Measurements from ENCODE around the gene ERBB2.

ERBB2 gene

DNA sequence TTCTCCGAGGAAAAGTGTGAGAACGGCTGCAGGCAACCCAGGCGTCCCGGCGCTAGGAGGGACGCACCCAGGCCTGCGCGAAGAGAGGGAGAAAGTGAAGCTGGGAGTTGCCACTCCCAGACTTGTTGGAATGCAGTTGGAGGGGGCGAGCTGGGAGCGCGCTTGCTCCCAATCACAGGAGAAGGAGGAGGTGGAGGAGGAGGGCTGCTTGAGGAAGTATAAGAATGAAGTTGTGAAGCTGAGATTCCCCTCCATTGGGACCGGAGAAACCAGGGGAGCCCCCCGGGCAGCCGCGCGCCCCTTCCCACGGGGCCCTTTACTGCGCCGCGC is at the start of gene ERBB2:
ERBB2 (plus strand) TSS at position 247 of the 330 bp plus-strand sequence. CDS start 175 bp downstream, outside the sequence.
- FAIRE-seq: no peak
- DNase-seq (ENCODE audit: extremely low spot score, insufficient read length, low read depth): no peak

- DNase-seq (ENCODE audit: extremely low spot score, insufficient read length, low read depth) (no peak), FAIRE-seq (no peak)
Measured at GRCh38 chr17:39650121-39650579, 49.7 kb upstream of the ERBB2 start.

- DNase-seq (ENCODE audit: extremely low spot score, insufficient read length, low read depth) (no peak), FAIRE-seq (no peak)
Measured at GRCh38 chr17:39651923-39652586, 47.8 kb upstream of the ERBB2 start.

DNA sequence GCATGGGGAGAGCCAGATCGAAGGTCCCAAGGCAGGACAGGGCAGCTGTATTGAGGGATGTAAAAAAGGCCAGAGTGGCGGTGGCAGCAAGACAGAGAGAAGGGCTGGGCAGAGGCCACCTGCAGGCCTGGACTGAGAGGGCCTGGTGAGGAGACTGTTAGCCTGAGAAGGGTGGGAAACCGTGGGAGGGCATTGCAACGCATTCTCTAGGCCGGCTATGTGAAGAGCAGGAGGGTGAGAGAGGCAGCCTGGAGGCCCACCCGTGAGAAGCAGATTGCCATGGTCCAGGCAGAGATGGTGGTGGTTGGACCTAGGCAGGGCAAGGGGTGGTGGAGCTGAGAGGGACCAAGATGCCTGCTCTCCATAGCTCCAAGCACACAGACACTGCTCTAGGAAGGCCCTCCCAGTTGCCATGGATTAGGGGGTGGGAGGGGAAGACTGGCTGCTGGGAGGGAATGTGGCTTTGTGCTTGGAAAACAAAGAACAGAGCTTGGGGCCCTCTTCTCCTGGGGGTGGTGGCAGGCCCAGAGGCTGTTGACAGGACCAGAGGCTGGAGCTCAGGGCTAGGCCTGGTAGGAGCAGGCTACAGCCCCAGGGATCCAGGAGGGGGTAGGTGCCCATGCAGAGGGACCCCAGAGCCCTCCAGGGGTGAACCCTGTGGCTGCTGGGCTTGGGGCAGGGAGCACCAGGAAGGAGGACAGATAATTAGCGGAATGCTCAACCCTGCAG is 47.1 kb upstream of the ERBB2 start:
- FAIRE-seq (no peak), DNase-seq (ENCODE audit: extremely low spot score, insufficient read length, low read depth) (no peak)

DNA sequence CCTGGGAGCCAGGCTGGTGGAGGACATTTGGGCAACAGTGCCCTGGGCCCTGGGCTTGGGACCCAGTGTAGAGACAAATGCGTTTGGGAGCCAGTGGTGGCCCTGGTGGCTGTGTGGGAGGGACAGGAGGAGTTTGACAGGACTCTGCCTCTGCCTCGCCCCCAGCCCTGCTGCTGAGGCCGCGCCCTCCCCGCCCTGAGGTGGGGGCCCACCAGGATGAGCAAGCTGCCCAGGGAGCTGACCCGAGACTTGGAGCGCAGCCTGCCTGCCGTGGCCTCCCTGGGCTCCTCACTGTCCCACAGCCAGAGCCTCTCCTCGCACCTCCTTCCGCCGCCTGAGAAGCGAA is 46.6 kb upstream of the ERBB2 start:
- no peak for FAIRE-seq

DNA sequence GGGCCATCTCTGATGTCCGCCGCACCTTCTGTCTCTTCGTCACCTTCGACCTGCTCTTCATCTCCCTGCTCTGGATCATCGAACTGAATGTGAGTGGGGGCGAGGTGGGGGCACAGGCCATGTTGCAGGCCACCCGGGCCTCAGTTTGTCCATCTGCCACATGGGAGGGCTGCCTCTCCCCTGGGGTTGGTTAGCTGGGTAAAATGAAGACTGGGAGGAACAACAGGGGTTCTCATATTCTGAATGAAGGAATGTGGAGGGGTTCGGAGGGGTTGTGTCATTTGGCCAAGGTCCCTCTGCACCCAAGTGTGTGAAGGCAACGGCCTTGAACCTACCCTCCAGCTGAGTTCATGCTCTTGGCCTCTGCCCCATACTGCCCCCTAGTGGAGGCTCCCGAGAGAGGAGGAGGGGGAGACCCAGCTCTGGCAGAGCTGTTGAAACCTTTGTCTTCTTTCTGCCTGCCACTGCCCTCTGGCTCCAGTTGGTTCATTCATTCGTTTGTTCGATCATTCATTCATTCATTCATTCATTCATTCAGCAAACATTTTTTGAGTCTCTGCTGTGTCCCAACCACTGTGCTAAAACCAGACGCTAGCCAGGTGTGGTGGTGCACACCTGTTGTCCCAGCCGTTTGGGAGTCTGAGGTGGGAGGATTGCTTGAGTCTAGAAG is 46.1 kb upstream of the ERBB2 start:
- FAIRE-seq (peak; percentile 75), DNase-seq (ENCODE audit: extremely low spot score, insufficient read length, low read depth) (peak; percentile 80)

More for the DNA sequence above, 46.6 kb upstream of the ERBB2 start:
- no peak for DNase-seq (ENCODE audit: extremely low spot score, insufficient read length, low read depth)

GRCh38 chr17:39655105-39655504 is 44.8 kb upstream of the ERBB2 start:
- DNase-seq (ENCODE audit: extremely low spot score, insufficient read length, low read depth) (no peak), FAIRE-seq (no peak)

DNA sequence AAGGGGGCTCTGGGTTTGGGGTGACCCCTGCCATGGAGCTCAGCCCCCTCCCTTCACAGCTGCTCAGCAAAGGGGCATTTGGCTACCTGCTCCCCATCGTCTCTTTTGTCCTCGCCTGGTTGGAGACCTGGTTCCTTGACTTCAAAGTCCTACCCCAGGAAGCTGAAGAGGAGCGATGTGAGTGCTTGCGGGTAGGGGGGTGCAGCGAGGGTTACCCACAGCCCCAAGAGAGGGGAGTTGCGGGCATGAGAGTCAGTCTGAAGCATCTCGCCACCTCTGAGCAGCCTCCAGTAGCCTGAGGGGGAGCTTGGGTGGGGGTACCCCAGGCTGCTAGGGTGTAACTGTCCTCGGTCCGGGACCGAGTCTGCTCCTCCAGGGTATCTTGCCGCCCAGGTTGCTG is 41.5 kb upstream of the ERBB2 start:
- DNase-seq (ENCODE audit: extremely low spot score, insufficient read length, low read depth) (no peak), FAIRE-seq (no peak)

DNA sequence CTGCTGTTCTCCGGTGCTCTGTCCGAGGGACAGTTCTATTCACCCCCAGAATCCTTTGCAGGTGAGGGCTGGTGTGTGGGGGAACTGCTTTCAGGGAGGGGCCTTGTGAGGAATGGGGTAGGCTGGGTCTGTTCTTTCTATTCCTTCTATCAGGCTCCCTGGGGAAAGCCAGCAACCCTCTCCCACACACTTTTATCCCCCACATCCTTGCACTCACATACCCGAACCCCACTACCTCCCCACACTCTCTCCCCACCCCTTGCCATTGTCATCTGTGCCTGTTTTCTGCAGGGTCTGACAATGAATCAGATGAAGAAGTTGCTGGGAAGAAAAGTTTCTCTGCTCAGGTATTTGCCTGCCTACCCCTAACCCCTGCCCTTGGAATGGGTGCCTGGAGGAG is 41.1 kb upstream of the ERBB2 start:
- FAIRE-seq: no peak
- DNase-seq (ENCODE audit: extremely low spot score, insufficient read length, low read depth): no peak

- DNase-seq (ENCODE audit: extremely low spot score, insufficient read length, low read depth) (no peak), FAIRE-seq (peak; percentile 5)
Measured at GRCh38 chr17:39659279-39660010, 40.4 kb upstream of the ERBB2 start.

GRCh38 chr17:39660011-39660360 is 39.9 kb upstream of the ERBB2 start:
- FAIRE-seq (no peak), DNase-seq (ENCODE audit: extremely low spot score, insufficient read length, low read depth) (no peak)

GRCh38 chr17:39660397-39661385 is 39.2 kb upstream of the ERBB2 start:
- DNase-seq (ENCODE audit: extremely low spot score, insufficient read length, low read depth) (no peak), FAIRE-seq (no peak)

DNA sequence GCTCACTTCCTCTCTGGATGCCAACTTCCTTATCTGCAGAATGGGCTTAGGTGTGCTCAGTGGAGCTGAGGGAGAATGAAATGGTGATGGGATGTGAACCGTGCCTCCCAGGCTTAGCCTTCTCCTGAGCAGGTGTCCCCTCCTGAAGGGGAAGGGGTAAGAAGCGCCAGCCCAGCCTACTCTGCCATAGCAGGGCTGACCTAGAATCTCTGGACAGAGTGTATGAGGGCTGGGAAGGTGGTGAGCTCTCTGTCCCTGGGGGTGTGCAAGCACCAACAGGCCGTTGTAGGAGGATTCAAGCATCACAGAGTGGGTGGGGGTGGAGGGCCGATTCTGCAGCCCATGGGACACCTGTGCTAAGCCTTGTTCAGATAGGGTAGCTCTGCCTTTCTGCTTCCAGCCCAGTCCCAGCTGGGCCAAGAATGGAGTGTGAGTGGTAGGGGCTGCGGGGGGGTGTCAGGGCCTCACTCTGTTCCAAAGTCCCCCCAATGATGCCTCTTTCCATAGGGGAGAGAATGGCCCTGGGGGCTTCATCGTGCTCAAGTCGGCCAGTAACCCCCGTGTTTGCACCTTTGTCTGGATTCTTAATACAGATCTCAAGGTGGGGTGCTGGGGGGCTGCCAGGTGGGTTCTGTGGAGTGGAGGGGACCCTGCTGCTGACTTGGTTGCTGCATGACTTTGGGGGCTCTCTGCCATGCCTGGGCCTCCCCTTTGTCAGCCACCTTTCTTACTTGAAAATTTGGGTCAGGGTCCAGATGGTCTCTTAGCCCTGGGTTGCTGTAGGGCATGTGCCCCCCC is 37.9 kb upstream of the ERBB2 start:
- no peak for FAIRE-seq
- DNase-seq (ENCODE audit: extremely low spot score, insufficient read length, low read depth): no peak

- FAIRE-seq (no peak), DNase-seq (ENCODE audit: extremely low spot score, insufficient read length, low read depth) (no peak)
Measured at GRCh38 chr17:39662551-39663339, 37.1 kb upstream of the ERBB2 start.

DNA sequence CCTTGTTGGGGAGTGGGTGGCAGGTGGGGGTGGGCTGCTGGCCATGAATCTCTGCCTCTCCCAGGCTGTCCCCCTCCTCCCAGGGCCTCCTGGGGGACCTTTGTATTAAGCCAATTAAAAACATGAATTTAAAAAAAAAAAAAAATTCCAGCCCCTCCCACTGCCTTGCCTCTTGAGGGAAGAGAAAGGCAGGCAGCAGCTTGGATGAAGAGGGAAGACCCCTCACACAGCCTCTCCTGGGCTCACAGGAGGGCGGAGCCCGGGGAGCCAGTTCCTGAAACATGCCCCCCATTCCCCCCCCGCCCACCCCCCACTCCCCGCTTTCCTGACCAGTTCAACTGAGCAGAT is 36.5 kb upstream of the ERBB2 start:
- DNase-seq (ENCODE audit: extremely low spot score, insufficient read length, low read depth): no peak
- FAIRE-seq: no peak

- no peak for FAIRE-seq
- DNase-seq (ENCODE audit: extremely low spot score, insufficient read length, low read depth): no peak
Measured at GRCh38 chr17:39663688-39664580, 35.9 kb upstream of the ERBB2 start.

Measured in GM18507 (cell line).